ENCODE measurements around the gene PSD2. TPM values are rescaled to one million over a fixed set of nuclear protein-coding genes. Genes with fewer than 3 reads are reported as not detected.

The PSD2 gene
- total and polyA plus RNA-seq, 2 donors (not counting 1 experiment from before 2014, with no cell fraction given): 0.10 to 0.17 TPM

DNA sequence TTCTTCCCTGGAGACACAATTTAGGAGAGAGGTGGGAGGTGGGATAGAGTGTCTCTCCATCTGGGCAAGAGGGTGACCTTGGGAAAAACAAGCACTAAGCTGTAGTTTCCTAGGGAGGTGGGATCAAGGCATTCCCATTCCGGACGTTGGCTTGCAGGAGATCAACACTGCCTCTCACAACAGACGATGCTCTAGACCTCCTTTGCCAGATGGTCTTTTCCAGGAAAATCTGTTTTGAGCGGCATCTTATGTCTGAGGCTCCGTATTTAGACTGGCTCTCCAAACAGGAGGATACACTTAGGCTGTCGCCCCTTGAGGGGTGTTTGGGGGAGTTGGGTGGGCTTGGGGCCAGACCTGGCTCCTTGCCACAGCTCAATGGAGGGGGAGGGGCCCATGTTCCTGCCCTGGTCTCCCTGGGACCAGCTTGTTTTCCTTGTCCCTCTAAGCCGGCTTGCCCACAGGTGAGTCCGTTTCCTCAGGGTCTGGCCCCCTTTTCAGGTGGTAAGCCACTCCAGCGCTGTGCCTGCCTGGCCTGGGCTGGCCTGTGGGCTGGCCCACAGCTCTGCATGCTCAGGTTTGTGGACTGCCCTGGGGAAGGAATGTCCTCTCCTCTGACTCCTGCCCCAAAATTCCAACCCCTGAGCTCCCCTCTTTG, 2.4 kb downstream of the PSD2 start:
- H3K27me3 ChIP-seq (replicated peaks in 1 of 4; ENCODE audit: control extremely low read depth in 1 of 4, control insufficient read depth in 3 of 4, insufficient read depth in 4 of 4, low read length in 3 of 4): peaks cover 0 to 59% (median 23%) of the 10 kb centered on the region in 4 experiments
- POLR2A ChIA-PET: no interaction called here

DNA sequence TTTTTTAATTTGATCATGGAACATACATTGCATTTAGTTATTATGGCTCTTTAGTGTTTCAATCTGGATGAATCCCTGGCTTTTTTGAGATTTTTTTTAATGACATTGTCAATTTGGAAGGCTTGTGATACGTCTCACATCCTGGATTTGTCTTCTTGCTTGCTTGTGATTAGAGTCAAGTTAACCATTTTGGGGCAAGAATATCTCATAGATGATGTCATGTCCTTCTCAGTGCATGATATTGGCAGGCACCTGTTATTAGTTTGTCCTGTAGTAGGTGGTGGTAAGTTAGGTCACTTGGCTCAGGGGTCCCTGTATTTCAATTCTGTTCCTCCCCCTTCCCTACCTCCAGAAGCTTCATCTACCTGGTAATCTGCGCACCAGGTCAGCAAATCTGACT, 3.3 kb downstream of the PSD2 start:
- no peak overlapping the region for H3K4me3 Mint-ChIP-seq

More for the DNA sequence above, 2.4 kb downstream of the PSD2 start:
- no peak overlapping the region for H3K4me2 ChIP-seq (replicated peaks; ENCODE audit: low read depth, low read length, poor library complexity, severe bottlenecking)
- H3K9me3 Mint-ChIP-seq (ENCODE audit: insufficient read depth): no peaks in the 10 kb centered on the region
- CTCF ChIA-PET: interaction anchor here (0.7 to 3.9 kb wide), 6 partner anchors 7 to 171 kb away, joined by 3 to 19 read pairs (median 4); no protein-coding TSS in a partner anchor
- ATAC-seq (ENCODE audit: low read depth): no peak
- H2AFZ ChIP-seq (ENCODE audit: insufficient read depth, low read depth, low read length, poor library complexity, severe bottlenecking): no peak overlapping the region
- H3K27me3 Mint-ChIP-seq: peaks cover 76% of the 10 kb centered on the region
- H3K9ac ChIP-seq (ENCODE audit: low read length): no peak overlapping the region
- WGBS (ENCODE audit: insufficient coverage): 65% methylated on average over 9 of the region's 9 CpGs
- H4K20me1 ChIP-seq (ENCODE audit: control insufficient read depth, insufficient read depth, low read length, poor library complexity, severe bottlenecking): no peaks in the 10 kb centered on the region
- H3K9me3 ChIP-seq (ENCODE audit: control extremely low read depth in 1 of 3, control insufficient read depth in 2 of 3, insufficient read depth in 1 of 3, low read length in 2 of 3): peaks cover 0 to 3% (median 0%) of the 10 kb centered on the region in 3 donors
- no peak overlapping the region for H3K27ac ChIP-seq (ENCODE audit: low read length in 2 of 2)
- no peak overlapping the region for H3K27ac Mint-ChIP-seq
- intact Hi-C loops (cut with micrococcal nuclease): no loop called here
- peaks cover 11% of the 10 kb centered on the region for H3K4me1 Mint-ChIP-seq
- no peak for DNase-seq
- H3K79me2 ChIP-seq (ENCODE audit: control insufficient read depth, insufficient read depth, low read length): no peaks in the 10 kb centered on the region
- peaks cover 12 to 14% of the 10 kb centered on the region in 2 donors for H3K4me1 ChIP-seq (ENCODE audit: control insufficient read depth in 2 of 2, insufficient read depth in 2 of 2, low read length in 2 of 2)
- TF ChIP-seq, protein P1, sequence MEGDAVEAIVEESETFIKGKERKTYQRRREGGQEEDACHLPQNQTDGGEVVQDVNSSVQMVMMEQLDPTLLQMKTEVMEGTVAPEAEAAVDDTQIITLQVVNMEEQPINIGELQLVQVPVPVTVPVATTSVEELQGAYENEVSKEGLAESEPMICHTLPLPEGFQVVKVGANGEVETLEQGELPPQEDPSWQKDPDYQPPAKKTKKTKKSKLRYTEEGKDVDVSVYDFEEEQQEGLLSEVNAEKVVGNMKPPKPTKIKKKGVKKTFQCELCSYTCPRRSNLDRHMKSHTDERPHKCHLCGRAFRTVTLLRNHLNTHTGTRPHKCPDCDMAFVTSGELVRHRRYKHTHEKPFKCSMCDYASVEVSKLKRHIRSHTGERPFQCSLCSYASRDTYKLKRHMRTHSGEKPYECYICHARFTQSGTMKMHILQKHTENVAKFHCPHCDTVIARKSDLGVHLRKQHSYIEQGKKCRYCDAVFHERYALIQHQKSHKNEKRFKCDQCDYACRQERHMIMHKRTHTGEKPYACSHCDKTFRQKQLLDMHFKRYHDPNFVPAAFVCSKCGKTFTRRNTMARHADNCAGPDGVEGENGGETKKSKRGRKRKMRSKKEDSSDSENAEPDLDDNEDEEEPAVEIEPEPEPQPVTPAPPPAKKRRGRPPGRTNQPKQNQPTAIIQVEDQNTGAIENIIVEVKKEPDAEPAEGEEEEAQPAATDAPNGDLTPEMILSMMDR (IDR thresholded peaks at IDR 0.05): no peak
- no peak for TF ChIP-seq EZH2 (IDR thresholded peaks at IDR 0.05; ENCODE audit: borderline replicate concordance, insufficient read depth, low read depth, low read length, poor library complexity, severe bottlenecking)
- no peak overlapping the region for H3K4me3 Mint-ChIP-seq
- no peak overlapping the region for H3K4me3 ChIP-seq (ENCODE audit: control extremely low read depth in 1 of 5, extremely low read depth in 1 of 5, insufficient read depth in 1 of 5, low read depth in 2 of 5, low read length in 4 of 5)
- no peaks in the 10 kb centered on the region for H3K36me3 ChIP-seq (replicated peaks in 1 of 2; ENCODE audit: control extremely low read depth in 1 of 2, control insufficient read depth in 1 of 2, extremely low read depth in 1 of 2, insufficient read depth in 2 of 2, low read length in 1 of 2)

More for the DNA sequence above, 3.3 kb downstream of the PSD2 start:
- H3K4me1 ChIP-seq (ENCODE audit: control insufficient read depth in 2 of 2, insufficient read depth in 2 of 2, low read length in 2 of 2): peaks cover 12 to 14% of the 10 kb centered on the region in 2 donors
- no peaks in the 10 kb centered on the region for H3K36me3 ChIP-seq (replicated peaks in 1 of 2; ENCODE audit: control extremely low read depth in 1 of 2, control insufficient read depth in 1 of 2, extremely low read depth in 1 of 2, insufficient read depth in 2 of 2, low read length in 1 of 2)
- no peak overlapping the region for H3K4me2 ChIP-seq (replicated peaks; ENCODE audit: low read depth, low read length, poor library complexity, severe bottlenecking)
- no peak overlapping the region for H2AFZ ChIP-seq (ENCODE audit: insufficient read depth, low read depth, low read length, poor library complexity, severe bottlenecking)
- CTCF ChIA-PET: interaction anchor here (1.6 to 3.9 kb wide), 2 partner anchors 8 to 12 kb away, joined by 3 to 19 read pairs; no protein-coding TSS in a partner anchor
- ATAC-seq (ENCODE audit: low read depth) (no peak), DNase-seq (no peak)
- H3K9me3 Mint-ChIP-seq (ENCODE audit: insufficient read depth): no peaks in the 10 kb centered on the region
- peaks cover 0 to 3% (median 0%) of the 10 kb centered on the region in 3 donors for H3K9me3 ChIP-seq (ENCODE audit: control extremely low read depth in 1 of 3, control insufficient read depth in 2 of 3, insufficient read depth in 1 of 3, low read length in 2 of 3)
- no peak overlapping the region for H3K9ac ChIP-seq (ENCODE audit: low read length)
- WGBS (ENCODE audit: insufficient coverage): 75% methylated on average over 1 of the region's 2 CpGs
- H4K20me1 ChIP-seq (ENCODE audit: control insufficient read depth, insufficient read depth, low read length, poor library complexity, severe bottlenecking): no peaks in the 10 kb centered on the region
- POLR2A ChIA-PET: no interaction called here
- TF ChIP-seq, protein P1 (IDR thresholded peaks at IDR 0.05): no peak
- no peak for TF ChIP-seq EZH2 (IDR thresholded peaks at IDR 0.05; ENCODE audit: borderline replicate concordance, insufficient read depth, low read depth, low read length, poor library complexity, severe bottlenecking)
- H3K27me3 ChIP-seq (replicated peaks in 1 of 4; ENCODE audit: control extremely low read depth in 1 of 4, control insufficient read depth in 3 of 4, insufficient read depth in 4 of 4, low read length in 3 of 4): peaks cover 0 to 59% (median 22%) of the 10 kb centered on the region in 4 experiments
- H3K4me3 ChIP-seq (ENCODE audit: control extremely low read depth in 1 of 5, extremely low read depth in 1 of 5, insufficient read depth in 1 of 5, low read depth in 2 of 5, low read length in 4 of 5): no peak overlapping the region
- H3K4me1 Mint-ChIP-seq: peaks cover 11% of the 10 kb centered on the region
- intact Hi-C loops (cut with micrococcal nuclease): no loop called here
- peaks cover 73% of the 10 kb centered on the region for H3K27me3 Mint-ChIP-seq
- no peaks in the 10 kb centered on the region for H3K79me2 ChIP-seq (ENCODE audit: control insufficient read depth, insufficient read depth, low read length)
- H3K27ac ChIP-seq (ENCODE audit: low read length in 2 of 2): no peak overlapping the region
- no peak overlapping the region for H3K27ac Mint-ChIP-seq
